ENCODE results near the gene WDR5.

The WDR5 gene

DNA sequence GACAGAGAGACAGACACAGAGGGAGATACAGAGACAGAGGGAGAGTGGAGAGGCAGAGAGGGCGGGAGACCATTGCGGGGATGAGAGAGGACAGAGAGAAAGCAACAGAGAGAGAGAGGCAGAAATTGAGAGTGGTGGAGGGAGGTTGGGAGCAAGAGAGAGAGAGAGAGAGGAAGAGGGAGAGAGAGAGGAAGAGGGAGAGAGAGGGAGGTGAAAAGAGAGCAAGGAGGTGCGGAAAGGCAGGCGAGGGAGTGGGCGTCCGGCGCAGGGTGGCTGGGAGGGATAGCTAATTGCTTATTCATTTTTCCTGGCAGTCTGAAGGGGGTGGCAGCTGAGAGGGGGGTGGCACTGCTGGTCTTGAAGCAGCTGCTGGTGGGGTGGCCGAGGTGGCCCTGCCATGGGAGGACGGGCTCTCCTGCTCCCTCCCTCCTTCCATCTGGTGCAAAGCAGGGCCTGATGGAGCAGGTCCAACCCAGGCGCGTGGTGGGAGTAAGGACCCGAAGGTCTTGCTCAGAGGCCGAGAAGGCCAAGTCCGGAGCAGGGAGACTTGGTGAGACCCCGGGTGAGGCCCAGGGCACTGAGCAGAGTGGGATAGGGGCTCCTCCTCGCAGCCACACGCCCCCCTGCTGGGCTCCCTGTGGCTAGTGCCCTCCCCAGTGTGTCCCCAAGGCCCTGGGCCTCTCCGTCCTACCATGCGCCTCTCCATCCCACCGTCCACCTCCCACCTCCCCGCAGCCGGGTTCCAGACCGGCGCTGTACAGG lies 53.8 kb downstream of the WDR5 start:
- DNase-seq (ENCODE audit: low read depth), result no peak

DNA sequence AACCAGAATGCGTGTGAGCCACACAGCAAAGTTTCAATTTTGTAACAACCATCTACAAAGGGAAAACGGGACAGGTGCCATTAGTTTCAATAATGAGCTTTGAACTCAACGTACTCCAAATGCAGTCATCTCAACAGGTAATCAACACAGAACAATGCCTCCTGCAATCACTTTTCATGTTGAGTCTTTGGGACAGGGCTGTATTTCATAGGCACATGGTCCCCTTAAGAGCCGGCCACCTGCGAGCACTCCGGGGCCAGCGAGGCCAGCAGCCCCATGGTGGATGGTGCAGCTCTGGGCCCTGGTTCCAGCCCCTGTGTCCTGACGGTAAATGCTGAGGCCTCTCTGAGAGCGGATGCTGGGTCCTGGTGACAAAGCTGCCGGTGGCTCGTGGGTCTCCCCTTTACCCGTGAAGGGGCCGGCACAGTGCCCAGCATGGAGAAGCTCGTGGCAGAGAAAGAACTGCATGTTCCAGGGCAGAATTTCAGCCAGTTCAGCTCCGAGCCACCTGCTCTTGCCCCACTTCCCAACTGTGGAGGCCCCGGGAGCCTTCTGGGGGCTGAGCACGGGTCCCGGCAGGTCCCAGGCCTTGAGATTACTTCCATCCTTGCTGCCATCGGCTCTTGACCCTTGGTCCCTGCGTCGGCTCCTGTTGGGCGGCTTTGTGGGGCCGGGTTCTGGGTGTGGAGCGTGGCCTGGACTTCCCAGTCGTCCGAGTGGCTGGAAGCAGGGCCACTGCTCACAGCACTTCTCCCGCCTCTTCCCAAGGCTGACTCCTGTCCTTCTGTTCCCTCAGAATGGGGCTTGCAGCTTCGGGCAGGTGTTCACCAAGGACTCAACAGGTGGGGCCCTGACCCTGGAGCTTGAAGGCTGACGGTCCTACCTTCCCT lies 54.6 kb downstream of the WDR5 start:
- DNase-seq (ENCODE audit: low read depth), result no peak

DNA sequence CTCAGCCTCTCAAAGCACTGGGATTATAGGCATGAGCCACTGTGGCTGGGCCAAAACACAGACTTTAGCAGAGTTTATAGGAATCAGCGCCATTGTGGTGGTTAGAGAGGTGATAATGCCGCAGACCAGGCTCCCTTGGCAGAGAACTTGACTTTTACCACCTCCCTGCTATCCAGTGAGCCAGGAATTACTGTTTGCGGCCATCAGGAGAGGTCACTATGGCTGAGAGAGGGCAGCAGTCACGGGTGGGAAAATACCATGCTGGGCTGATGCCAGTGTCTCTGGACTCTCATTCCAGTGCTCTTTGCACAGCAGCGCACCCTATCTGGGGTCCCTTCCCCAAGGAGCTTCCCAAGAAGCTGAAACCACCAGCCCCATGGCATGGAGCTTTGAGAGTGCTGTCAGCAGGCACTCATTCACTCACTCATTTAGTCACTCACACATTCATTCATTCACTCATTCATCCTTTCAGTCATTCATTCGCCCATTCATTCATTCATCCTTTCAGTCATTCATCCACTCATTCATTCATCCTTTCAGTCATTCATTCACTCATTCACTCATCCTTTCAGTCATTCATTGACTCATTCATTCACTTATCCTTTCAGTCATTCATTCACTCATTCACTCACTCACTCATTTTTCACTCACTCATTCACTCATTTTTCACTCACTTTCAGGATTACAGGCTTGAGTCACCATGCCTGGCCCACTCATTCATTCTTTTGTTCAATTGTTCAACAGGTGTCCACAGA lies 55.8 kb downstream of the WDR5 start:
- DNase-seq (ENCODE audit: low read depth), result no peak

DNA sequence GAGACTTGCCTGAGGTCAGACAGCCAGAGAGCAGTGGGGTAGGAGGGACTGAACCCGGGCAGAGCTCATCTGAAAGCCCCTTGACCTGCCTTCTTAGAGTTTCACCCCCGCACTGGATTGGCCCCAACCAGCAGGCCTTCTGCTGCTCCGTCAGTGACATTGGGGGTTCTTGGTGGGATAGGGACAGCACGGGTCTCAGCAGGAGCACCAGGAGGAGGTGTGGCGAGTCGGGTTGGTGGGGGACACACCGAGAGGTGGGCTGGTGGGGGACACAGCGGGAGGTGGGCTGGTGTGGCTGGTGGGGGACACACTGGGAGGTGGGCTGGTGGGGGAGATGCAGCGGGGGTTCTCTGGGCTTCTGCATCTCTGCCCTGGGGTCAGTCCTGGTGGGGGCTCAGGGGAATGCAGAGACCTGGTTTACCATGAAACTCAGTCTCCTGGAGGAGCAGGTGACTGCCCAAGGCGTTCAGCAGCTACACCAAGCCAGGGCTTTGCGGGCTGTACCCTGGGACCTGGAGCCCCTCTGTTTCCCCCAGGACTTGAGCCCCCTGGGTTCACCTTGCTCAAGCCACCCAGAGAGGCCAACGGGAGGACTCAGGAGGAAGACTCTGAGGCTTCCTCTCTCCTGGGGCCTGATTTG lies 56.5 kb downstream of the WDR5 start:
- no peak for DNase-seq (ENCODE audit: low read depth)

DNA sequence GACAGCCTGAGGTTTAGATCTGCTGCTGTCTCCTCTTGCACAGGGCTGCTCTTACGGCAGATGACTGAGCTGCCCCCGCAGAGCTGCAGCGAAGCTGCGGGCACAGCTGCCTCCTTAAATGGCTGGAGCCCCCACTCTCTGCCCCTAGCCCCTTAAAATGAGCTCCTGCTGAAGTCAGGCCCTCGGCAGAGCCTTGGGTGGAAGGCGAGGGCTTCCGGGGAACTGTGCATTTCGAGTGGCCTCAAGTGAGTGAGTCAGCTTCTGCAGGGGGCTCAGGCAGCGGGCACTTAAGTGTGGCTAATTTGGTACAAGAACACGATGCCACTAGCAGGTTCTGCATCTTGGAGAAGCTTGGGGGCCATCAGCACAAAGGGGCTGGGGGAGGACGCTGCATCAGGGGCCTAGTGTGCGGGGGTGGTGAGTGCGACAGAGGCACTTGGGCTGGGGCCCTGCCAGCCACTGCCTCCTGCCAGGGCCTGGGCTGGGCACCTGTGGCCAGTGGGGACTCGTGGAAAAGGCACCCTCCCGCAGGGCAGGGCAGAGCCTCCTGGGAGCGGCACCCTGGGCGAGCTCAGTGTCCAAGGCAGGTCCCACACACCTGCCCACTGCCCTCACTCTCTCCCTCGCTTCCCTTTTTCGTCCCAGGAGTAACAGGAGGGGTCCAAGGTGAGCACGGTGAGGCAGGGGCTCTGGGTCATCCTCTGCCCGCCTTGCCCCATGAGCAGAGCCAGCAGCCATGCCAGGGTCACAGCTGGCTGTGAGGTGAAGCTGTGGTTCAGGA lies 57.3 kb downstream of the WDR5 start:
- DNase-seq (ENCODE audit: low read depth), result no peak

DNA sequence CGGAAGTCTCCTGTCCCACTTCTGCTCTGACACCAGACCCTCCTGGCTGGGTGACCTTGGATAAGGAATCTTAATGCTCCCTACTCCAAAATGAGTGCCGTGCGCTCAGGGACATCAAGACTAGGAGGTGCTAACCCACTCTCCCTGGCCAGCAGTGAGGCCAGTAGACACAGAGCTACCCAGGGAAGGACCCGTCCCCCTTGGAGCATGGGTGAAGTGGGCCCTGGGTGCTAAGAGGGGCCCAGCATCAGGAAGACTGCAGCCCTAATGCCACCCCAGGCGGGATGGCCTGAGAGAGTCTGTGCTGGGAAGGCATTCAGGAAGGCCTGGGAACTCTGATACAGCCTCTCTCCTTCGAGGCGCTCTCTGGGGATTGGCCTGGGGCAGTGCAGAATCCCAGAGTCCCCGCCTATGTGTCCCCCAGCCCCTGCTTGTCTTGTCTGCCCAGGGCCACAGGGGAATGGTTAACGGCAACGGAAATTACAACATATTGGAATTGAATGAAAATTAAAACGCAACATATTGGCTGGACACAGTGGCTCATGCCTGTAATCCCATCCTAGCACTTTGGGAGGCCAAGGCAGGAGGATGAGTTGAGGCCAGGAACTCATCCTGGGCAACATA lies 58.1 kb downstream of the WDR5 start:
- no peak for DNase-seq (ENCODE audit: low read depth)

DNA sequence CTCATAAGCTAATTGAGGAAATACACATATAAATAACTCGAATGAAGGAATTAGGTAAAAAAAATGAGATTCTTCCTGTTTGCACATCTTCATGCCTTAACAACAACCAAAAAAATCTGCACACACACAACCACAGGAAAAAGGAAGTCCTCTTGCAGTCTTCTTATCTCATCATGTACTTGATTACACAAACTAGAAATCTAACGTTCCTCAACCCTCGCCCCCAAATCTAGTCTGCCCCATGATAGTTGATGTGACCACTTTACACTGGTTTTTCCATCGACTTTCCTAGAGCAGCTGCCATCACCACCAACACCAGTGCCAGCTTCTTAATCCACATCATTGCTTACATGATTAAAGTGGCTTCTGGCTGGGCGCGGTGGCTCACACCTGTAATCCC lies 59.7 kb downstream of the WDR5 start:
- DNase-seq (ENCODE audit: low read depth), result no peak

DNA sequence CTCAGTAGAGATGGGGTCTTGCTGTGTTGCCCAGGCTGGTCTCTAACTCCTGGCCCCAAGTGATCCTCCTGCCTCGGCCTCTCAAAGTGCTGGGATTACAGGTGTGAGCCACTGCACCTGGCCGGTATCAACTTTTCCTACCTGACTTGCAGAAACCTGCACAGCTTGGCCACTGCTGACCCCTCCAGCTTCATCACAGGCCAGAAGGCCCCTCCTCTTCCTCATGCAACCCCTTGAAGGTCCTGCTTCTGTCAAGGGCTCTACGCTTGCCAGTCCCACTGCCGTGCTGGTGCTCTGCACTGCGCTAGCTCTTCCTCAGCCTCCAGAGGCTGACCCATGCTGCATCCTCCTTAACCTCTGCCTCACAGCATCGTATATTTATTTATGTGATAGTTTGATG lies 61.0 kb downstream of the WDR5 start:
- DNase-seq (ENCODE audit: low read depth), result no peak

DNA sequence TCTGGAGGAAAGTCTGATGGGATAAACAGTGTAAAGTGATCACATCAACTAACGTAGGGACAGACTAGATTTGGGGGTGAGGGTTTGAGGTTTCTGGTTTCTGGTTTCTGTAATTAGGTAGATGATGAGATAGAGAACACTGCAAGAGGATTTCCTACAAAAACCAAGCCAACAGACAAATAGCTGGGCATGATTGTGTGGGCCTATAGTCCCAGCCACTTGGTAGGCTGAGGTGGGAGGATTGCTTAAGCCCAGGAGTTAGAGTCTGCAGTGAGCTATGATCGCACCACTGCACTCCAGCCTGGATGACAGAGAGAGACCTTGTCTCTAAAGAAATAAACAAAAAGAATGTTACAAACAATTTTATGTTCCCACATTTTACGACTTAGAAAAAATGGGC lies 62.9 kb downstream of the WDR5 start:
- DNase-seq (ENCODE audit: low read depth), result no peak

DNA sequence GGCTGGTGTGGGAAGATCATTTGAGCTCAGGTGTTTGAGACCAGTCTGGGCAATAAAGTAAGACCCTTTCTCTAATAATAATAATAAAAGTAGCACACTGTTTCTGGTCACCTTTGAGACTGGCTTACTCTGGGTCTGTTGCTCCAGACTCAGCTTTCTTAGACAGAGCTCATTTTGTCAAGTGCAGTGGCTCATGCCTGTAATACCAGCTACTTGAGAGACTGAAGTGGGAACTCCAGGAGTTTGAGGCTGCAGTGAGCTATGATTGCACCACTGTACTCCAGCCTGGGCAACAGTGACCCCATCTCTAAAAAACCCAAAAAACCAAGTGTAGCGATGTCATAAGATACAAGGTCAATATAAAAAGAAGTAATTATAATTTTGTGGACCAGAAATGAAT lies 64.8 kb downstream of the WDR5 start:
- DNase-seq (ENCODE audit: low read depth), result no peak

DNA sequence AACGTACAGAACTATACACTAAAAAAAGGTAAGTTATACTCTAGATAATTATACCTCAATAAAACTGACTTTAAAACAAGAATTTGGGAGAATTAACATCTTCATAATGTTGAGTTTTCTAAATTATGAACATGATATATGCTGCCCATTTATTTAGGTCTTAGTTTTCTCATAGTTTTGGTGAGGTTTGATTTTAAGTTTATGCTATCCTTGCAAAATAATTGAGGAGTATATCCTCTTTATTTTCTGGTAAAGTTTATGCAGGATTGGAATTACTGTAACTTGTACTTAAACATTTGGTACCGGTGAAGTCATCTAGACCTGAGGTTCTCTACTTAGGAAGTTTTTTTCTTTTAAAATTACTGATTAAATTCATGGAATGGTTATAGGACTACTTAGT lies 67.3 kb downstream of the WDR5 start:
- no peak for DNase-seq (ENCODE audit: low read depth)

DNA sequence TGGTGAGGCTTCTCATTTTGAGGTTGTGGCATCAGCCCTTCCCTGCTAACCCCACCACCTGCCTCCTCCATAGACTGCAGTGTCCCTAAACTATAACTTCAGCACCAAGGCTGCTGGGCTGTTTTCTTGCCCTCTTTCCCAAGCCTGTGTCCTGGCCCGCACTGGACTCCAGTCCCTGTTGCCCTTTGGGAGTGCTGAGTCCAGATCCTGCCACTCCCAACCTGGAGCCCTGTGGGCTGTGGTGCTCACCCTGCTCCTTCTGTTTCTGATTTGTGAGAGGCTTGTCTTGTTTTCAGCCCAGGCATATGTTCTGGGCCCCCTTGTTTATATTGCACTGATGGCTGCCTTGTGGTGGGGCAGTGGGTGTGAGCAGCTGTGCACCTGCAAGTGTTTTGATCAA lies 68.2 kb downstream of the WDR5 start:
- DNase-seq (ENCODE audit: low read depth), result no peak

DNA sequence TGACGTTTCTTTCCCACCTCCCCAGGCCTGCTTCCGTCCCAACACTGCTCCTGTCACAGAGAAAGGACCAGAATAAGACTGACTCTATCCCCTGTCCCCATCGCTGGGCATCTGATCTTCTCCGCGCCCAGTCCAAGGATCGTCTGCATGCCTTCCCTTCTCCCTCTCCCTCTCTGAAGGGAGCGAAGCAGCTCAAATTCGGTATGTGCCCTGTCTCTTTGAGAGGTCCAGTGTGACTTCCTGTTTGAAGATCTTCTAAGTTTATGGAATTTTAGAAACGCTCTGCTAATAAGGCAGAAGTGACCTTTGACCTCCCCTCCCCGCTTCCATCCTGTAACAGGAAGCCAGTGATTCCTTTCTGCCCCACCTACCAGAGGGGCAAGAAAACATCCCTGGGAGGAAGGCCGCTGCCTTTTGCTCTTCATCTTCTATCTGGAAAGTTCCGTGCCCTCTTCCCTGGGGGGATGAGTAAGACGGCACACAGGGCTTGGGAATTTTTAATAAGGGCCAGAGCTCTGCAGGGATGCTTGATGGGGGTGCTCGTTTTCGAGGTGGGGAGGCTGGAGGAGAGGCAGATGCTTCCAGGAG lies 69.2 kb downstream of the WDR5 start:
- DNase-seq (ENCODE audit: low read depth), result no peak

DNA sequence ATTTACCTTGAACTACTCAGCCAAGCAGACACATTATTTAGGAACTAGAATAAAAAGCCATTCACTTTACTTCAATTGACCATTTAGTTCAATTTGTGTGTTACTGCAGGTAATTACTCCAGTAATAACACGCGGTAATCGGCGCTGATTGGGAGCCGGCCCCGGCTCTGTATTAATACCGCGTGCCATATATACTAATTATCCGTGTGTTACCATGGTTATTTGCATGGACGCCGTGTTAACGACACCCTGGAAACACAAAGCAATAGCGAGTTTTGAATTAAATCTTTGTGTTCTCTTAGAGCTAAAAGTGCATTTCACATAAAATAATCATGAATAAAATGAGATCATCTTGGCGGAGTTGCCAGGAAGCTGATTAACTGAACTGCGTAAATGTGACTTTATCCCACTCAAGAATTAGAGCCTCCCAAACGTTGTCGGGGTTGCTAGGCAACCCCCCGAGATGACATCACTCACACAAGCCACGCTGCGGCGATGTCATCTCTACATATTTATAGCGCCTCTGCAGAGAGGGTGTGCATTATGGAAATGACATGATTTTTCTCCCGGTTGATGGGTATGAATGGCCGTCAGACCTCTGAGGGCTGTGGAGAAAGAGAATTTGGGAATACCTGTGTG lies 69.9 kb downstream of the WDR5 start:
- DNase-seq (ENCODE audit: low read depth), result no peak

DNA sequence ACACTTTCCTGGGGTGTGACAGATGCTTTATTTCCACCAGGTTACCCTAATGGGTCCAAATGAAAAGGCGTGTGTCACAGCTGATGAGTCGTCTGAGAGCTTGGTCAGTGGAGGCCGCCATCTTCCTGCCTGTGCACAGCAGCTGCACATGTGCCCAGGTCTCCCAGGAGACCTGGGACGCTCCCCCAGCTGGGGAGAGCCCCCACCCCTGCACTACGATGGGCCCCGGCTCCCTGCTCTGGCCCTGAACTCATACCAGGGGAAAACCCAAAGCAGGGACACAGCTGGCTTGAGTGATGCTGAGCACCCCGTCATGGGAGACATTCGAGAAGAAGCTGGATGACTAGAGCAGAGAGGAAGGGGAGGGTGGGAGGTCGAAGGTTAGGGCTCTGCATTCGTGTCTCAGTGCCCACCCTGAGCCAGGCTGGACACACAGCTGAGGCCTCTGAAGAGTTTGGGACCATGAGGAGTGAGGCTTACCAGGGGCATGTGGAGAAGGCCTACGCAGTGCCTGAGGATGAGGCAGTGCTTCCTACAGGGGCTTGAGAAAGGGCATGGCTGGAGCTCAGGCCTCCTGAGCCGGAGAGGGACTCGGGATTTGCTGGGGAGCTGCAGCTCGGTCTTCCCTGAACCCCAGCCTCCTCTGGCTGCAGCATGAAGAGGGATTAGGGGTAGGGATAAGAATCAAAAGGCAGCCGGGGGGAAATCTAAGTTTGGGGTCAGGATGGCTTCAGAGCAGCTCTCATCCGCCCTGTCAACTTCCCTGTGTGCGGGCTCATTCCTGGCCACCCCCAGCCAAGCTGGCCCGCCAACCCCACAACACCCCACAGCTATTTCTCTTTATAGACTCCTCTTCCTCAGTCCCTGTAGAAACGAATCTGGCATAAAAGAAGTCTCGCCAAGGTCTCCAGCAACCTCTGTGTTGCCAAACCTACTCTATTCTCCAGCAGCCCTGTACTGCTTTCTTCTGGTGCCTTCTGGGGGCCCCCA lies 70.7 kb downstream of the WDR5 start:
- DNase-seq (ENCODE audit: low read depth), result no peak

DNA sequence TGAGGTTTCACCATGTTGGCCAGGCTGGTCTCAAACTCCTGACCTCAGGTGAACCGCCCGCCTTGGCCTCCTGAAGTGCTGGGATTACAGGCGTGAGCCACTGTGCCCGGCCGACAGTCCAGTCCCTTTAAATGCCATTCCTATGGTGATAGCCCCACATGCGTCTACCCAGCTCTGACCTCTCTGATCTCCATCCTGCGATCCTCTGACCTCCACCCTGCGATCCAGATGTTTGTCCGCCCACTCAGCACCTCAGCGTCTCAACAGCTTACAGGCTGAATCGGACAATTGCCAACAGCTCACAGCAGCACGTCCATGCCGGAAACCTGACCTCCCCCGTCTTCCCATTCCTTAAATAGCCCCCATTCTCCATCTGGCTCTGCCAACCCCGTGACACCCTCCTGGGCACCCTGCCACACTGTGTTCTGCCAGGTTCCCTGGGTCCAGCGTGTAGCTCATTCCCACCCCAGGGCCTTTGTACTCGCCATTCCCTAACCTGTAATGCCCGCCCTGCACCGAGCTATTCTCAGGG lies 72.5 kb downstream of the WDR5 start:
- DNase-seq (ENCODE audit: low read depth), result no peak

DNA sequence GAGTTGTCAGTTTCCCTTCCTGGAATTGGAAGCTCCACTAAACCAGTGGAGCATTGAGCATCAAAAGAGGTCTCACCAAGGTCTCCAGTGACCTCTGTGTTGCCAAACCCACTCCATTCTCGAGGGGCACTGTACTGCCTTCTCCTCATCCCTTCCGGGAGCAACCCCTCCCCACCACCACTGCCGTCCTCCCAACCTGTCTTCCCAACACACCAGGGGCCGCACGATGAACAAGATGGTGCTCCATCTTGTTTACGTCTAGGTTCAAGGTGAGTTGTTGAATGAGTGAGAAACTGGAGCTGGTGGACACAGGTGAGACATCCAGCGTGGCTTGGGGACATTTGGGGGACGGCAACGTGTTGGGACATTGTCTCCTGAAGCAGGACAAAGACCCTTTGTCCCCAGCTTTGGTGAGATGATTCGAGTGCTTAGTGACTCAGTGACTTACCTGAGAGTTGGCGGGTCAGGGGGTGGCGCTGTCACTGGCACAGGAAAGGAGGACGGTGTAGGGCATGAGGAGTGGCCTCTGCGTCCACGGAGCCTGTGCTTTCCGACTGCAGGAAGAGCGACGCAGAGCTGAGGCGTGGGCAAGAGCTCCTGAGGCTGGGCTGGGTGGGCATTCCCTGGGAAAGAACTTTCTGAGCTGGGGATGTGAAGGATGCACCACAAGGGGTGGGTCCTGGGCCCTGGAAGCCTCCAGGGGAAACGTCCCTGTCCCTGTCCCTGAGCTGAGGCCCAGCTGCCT lies 73.3 kb downstream of the WDR5 start:
- DNase-seq (ENCODE audit: low read depth), result no peak
